Astrocyte (in vitro differentiated cells and primary cell): ENCODE measurements around the gene DNAJC30. TPM values are rescaled to one million over a fixed set of nuclear protein-coding genes. Genes with fewer than 3 reads are reported as not detected.

ENCODE experiments used
- DNase-seq: peaks from one replicate; pipeline ENCODE4 v3.0.0-alpha.2; 2010; ENCODE audit warnings: low read depth
- FAIRE-seq: peaks from 2 replicates; lab custom pipeline; 2011; peaks lifted over from hg19 to GRCh38; lab: Jason Lieb, UNC
- H2AFZ ChIP-seq: 2 replicates; pipeline ENCODE4 v1.6.0; 2012; ENCODE audit warnings: low read depth, low read length, inconsistent platforms
- H3K27ac ChIP-seq: 2 replicates; pipeline ENCODE4 v1.5.1; 2011; ENCODE audit warnings: low read depth, low read length, inconsistent platforms
- H3K27me3 ChIP-seq: 2 replicates; pipeline ENCODE4 v1.6.0; 2011; ENCODE audit warnings: low read length, inconsistent platforms; ENCODE audit not compliant: insufficient read depth
- H3K36me3 ChIP-seq: 2 replicates; pipeline ENCODE4 v1.5.1; 2011; ENCODE audit warnings: low read length, inconsistent platforms; ENCODE audit not compliant: insufficient read depth
- H3K4me1 ChIP-seq: 2 replicates; pipeline ENCODE4 v1.5.1; 2011; ENCODE audit warnings: low read length, inconsistent platforms; ENCODE audit not compliant: insufficient read depth
- H3K4me2 ChIP-seq: 2 replicates; pipeline ENCODE4 v1.6.0; 2012; ENCODE audit warnings: low read length, inconsistent platforms
- H3K4me3 ChIP-seq: 2 replicates; pipeline ENCODE4 v1.5.1; 2011; ENCODE audit warnings: low read depth, mild to moderate bottlenecking, low read length, inconsistent platforms; ENCODE audit not compliant: insufficient read depth
- H3K79me2 ChIP-seq: 2 replicates; pipeline ENCODE4 v1.6.0; 2012; ENCODE audit warnings: mild to moderate bottlenecking, low read length, inconsistent platforms; ENCODE audit not compliant: insufficient read depth
- H3K9ac ChIP-seq: 2 replicates; pipeline ENCODE4 v1.6.0; 2012; ENCODE audit warnings: mild to moderate bottlenecking, low read length, inconsistent platforms
- H3K9me3 ChIP-seq: 2 replicates; pipeline ENCODE4 v1.5.1; 2012; ENCODE audit warnings: low read depth, mild to moderate bottlenecking, low read length, inconsistent platforms; ENCODE audit not compliant: insufficient read depth
- H4K20me1 ChIP-seq: 2 replicates; pipeline ENCODE4 v1.6.0; 2012; ENCODE audit warnings: low read length, inconsistent platforms; ENCODE audit not compliant: insufficient read depth
- H3K27ac Mint-ChIP-seq: one replicate; pipeline ENCODE4 v1.8.0; 2021; ENCODE audit warnings: mild to moderate bottlenecking, mixed read lengths; ENCODE audit not compliant: unreplicated experiment
- H3K27me3 Mint-ChIP-seq: one replicate; pipeline ENCODE4 v1.8.0; 2021; ENCODE audit warnings: low read depth, mixed read lengths; ENCODE audit not compliant: unreplicated experiment
- H3K36me3 Mint-ChIP-seq: one replicate; pipeline ENCODE4 v1.8.0; 2021; ENCODE audit warnings: low read depth, mixed read lengths; ENCODE audit not compliant: unreplicated experiment
- H3K4me1 Mint-ChIP-seq: one replicate; pipeline ENCODE4 v1.8.0; 2021; ENCODE audit warnings: low read depth, mixed read lengths; ENCODE audit not compliant: unreplicated experiment
- H3K4me3 Mint-ChIP-seq: one replicate; pipeline ENCODE4 v1.8.0; 2021; ENCODE audit warnings: mild to moderate bottlenecking, moderate library complexity, mixed read lengths; ENCODE audit not compliant: unreplicated experiment
- H3K9me3 Mint-ChIP-seq: one replicate; pipeline ENCODE4 v1.8.0; 2021; ENCODE audit warnings: mild to moderate bottlenecking, mixed read lengths; ENCODE audit not compliant: unreplicated experiment
- CTCF ChIP-seq: IDR thresholded peaks from 2 replicates; pipeline ENCODE4 v1.5.1; 2011; ENCODE audit warnings: low read depth, mild to moderate bottlenecking, inconsistent platforms, low read length, moderate library complexity; ENCODE audit not compliant: insufficient read depth
- EZH2 ChIP-seq: IDR thresholded peaks from 2 replicates; pipeline ENCODE4 v1.6.1; 2012; ENCODE audit warnings: mild to moderate bottlenecking, low read length, inconsistent platforms; ENCODE audit not compliant: insufficient read depth
- total RNA-seq: library from RNA; stranded (reverse); gene quantifications from 2 replicates; pipeline ENCODE4 v1.2.1, GENCODE V29; 2021

The DNAJC30 gene
- total RNA-seq, 1 donor from 2014 or later, result 11.0 TPM

GRCh38 chr7:73706126-73707044 lies 23.1 kb upstream of the DNAJC30 start:
- Histone ChIP-seq H2AFZ (no peak overlapping the region), H3K4me1 (peaks cover 43% of the 10 kb centered on the region), H3K9ac (peak overlapping the region; percentile 76), H3K79me2 (peaks cover 59% of the 10 kb centered on the region), H3K4me3 (no peak overlapping the region), H3K27ac (peak overlapping the region; percentile 87), H4K20me1 (peaks cover 80% of the 10 kb centered on the region), H3K4me2 (peak overlapping the region; percentile 62), H3K36me3 (peaks cover 12% of the 10 kb centered on the region), H3K27me3 (no peaks in the 10 kb centered on the region), H3K9me3 (no peaks in the 10 kb centered on the region)
- Mint-ChIP-seq H3K27ac (no peak overlapping the region), H3K27me3 (no peaks in the 10 kb centered on the region), H3K9me3 (no peaks in the 10 kb centered on the region), H3K36me3 (peaks cover 17% of the 10 kb centered on the region), H3K4me3 (no peak overlapping the region), H3K4me1 (peaks cover 11% of the 10 kb centered on the region)
- DNase-seq (peak; percentile 61), FAIRE-seq (no peak)
- TF ChIP-seq CTCF, result no peak
- TF ChIP-seq EZH2, result no peak

- FAIRE-seq (no peak), DNase-seq (no peak)
- H3K9me3 Mint-ChIP-seq, result no peaks in the 10 kb centered on the region
- no peak overlapping the region for H3K4me3 ChIP-seq
- peak overlapping the region; percentile 76 for H3K9ac ChIP-seq
- H4K20me1 ChIP-seq, result peaks cover 78% of the 10 kb centered on the region
- H3K4me2 ChIP-seq, result peak overlapping the region; percentile 62
- peak overlapping the region; percentile 87 for H3K27ac ChIP-seq
- peaks cover 41% of the 10 kb centered on the region for H3K4me1 ChIP-seq
- peaks cover 11% of the 10 kb centered on the region for H3K4me1 Mint-ChIP-seq
- H3K79me2 ChIP-seq, result peaks cover 50% of the 10 kb centered on the region
- H3K27me3 ChIP-seq, result no peaks in the 10 kb centered on the region
- no peaks in the 10 kb centered on the region for H3K9me3 ChIP-seq
- H3K27me3 Mint-ChIP-seq, result no peaks in the 10 kb centered on the region
- no peak overlapping the region for H3K27ac Mint-ChIP-seq
- peaks cover 15% of the 10 kb centered on the region for H3K36me3 ChIP-seq
- H3K4me3 Mint-ChIP-seq, result no peak overlapping the region
- TF ChIP-seq CTCF, result no peak
- no peak for TF ChIP-seq EZH2
- peaks cover 17% of the 10 kb centered on the region for H3K36me3 Mint-ChIP-seq
- no peak overlapping the region for H2AFZ ChIP-seq
These were observed 22.3 kb upstream of the DNAJC30 start for GRCh38 chr7:73705551-73705920.
